ENCODE data around the gene VWA5A.

Gene VWA5A

GRCh38 chr11:124114942-124115781 is at the start of gene VWA5A:
VWA5A (plus strand) TSS chr11:124115450; CDS start chr11:124117512, 2,062 bp downstream.
- DNase-seq, result peak; percentile 74

GRCh38 chr11:124068601-124069110 is 46.6 kb upstream of the VWA5A start:
- DNase-seq, result no peak

- peak; percentile 26 for DNase-seq
Measured at GRCh38 chr11:124069429-124070401, 45.5 kb upstream of the VWA5A start.

GRCh38 chr11:124070915-124071622 is 44.2 kb upstream of the VWA5A start:
- peak; percentile 60 for DNase-seq

- DNase-seq, result no peak
Measured at GRCh38 chr11:124071623-124071948, 43.7 kb upstream of the VWA5A start.

GRCh38 chr11:124072147-124072546 is 43.1 kb upstream of the VWA5A start:
- no peak for DNase-seq

- no peak for DNase-seq
Measured at GRCh38 chr11:124074554-124074953, 40.7 kb upstream of the VWA5A start.

- no peak for DNase-seq
Measured at GRCh38 chr11:124075492-124075840, 39.8 kb upstream of the VWA5A start.

- DNase-seq, result no peak
Measured at GRCh38 chr11:124075841-124076651, 39.2 kb upstream of the VWA5A start.

- DNase-seq, result no peak
Measured at GRCh38 chr11:124077266-124077665, 38.0 kb upstream of the VWA5A start.

- no peak for DNase-seq
Measured at GRCh38 chr11:124078591-124078990, 36.7 kb upstream of the VWA5A start.

- no peak for DNase-seq
Measured at GRCh38 chr11:124079631-124080326, 35.5 kb upstream of the VWA5A start.

- DNase-seq, result no peak
Measured at GRCh38 chr11:124080327-124081001, 34.8 kb upstream of the VWA5A start.

- DNase-seq, result no peak
Measured at GRCh38 chr11:124081483-124081882, 33.8 kb upstream of the VWA5A start.

- DNase-seq, result no peak
Measured at GRCh38 chr11:124082371-124082770, 32.9 kb upstream of the VWA5A start.

GRCh38 chr11:124085583-124085982 is 29.7 kb upstream of the VWA5A start:
- DNase-seq, result no peak

GRCh38 chr11:124085997-124086846 is 29.0 kb upstream of the VWA5A start:
- DNase-seq, result no peak

- no peak for DNase-seq
Measured at GRCh38 chr11:124090996-124091395, 24.3 kb upstream of the VWA5A start.

- DNase-seq, result no peak
Measured at GRCh38 chr11:124093330-124093729, 21.9 kb upstream of the VWA5A start.

GRCh38 chr11:124094731-124095130 is 20.5 kb upstream of the VWA5A start:
- no peak for DNase-seq
